CD4-positive, alpha-beta T cell (primary cell): ENCODE data around the gene MOCS2. TPM values are rescaled to one million over a fixed set of nuclear protein-coding genes. Genes with fewer than 3 reads are reported as not detected.

Source experiments
- ATAC-seq: fragments of 200-7000 bp; cut with Tn5 transposase; one replicate; pipeline ENCODE4 v1.10.0; 2022; ENCODE audit warnings: mild to moderate bottlenecking; ENCODE audit not compliant: poor library complexity
- CTCF ChIA-PET: fragments of 350-600 bp; sonication (Branson Sonifier 250); formaldehyde crosslinking; loops from one replicate; lab custom pipeline; 2021; ENCODE audit warnings: antibody characterized with exemption, inconsistent platforms; lab: Charles Lee
- POLR2A ChIA-PET: fragments of 350-600 bp; sonication (Branson Sonifier 250); formaldehyde crosslinking; loops from one replicate; lab custom pipeline; 2021; ENCODE audit warnings: antibody characterized with exemption, inconsistent platforms; lab: Charles Lee
- DNase-seq, 14 experiments: peaks; one replicate each; pipeline ENCODE4 v3.0.0-alpha.2; 2013 to 2020; ENCODE audit warnings: mixed read lengths in 2 of 14
- H3K27ac ChIP-seq, 2 donors: one replicate each; pipeline versions ENCODE4 v1.5.1 to v1.7.0; 2013; ENCODE audit warnings: low read length in 2 of 2, low read depth in 1 of 2, mild to moderate bottlenecking in 1 of 2
- H3K27me3 ChIP-seq, 2 experiments: 1 replicate in 1 of 2; 2 replicates in 1 of 2; pipeline versions ENCODE4 v1.6.1 to v1.7.0; 2013; ENCODE audit warnings: low read length in 2 of 2, control low read depth in 1 of 2, mild to moderate bottlenecking in 1 of 2, moderate library complexity in 1 of 2; ENCODE audit not compliant: insufficient read depth in 2 of 2, control insufficient read depth in 1 of 2
- H3K36me3 ChIP-seq: one replicate; pipeline ENCODE4 v1.6.1; 2013; ENCODE audit warnings: low read length, control low read depth; ENCODE audit not compliant: insufficient read depth
- H3K4me1 ChIP-seq: one replicate; pipeline ENCODE4 v1.6.1; 2013; ENCODE audit warnings: low read length, control low read depth; ENCODE audit not compliant: insufficient read depth
- H3K4me3 ChIP-seq: one replicate; pipeline ENCODE4 v1.5.1; 2013; ENCODE audit warnings: mild to moderate bottlenecking, low read length, moderate library complexity
- H3K9me3 ChIP-seq, 2 experiments: 1 replicate in 1 of 2; 2 replicates in 1 of 2; pipeline versions ENCODE4 v1.6.1 to v1.7.0; 2013; ENCODE audit warnings: low read length in 2 of 2, mild to moderate bottlenecking in 2 of 2, control low read depth in 1 of 2, moderate library complexity in 1 of 2; ENCODE audit not compliant: control insufficient read depth in 1 of 2, insufficient read depth in 1 of 2
- H3K27ac Mint-ChIP-seq: one replicate; pipeline ENCODE4 v1.8.0; 2020; ENCODE audit warnings: mixed read lengths
- H3K27me3 Mint-ChIP-seq: one replicate; pipeline ENCODE4 v1.8.0; 2021; ENCODE audit warnings: mixed read lengths
- H3K36me3 Mint-ChIP-seq: one replicate; pipeline ENCODE4 v1.8.0; 2021; ENCODE audit warnings: low read depth, mixed read lengths
- H3K4me1 Mint-ChIP-seq: one replicate; pipeline ENCODE4 v1.8.0; 2021; ENCODE audit warnings: low read depth, mixed read lengths
- H3K4me3 Mint-ChIP-seq: one replicate; pipeline ENCODE4 v1.8.0; 2020; ENCODE audit warnings: mild to moderate bottlenecking, mixed read lengths
- H3K9me3 Mint-ChIP-seq: one replicate; pipeline ENCODE4 v1.8.0; 2020; ENCODE audit warnings: mixed read lengths
- intact Hi-C, 2 experiments: fragments of 100-400 bp; cut with DNase I in 1 of 2; cut with micrococcal nuclease in 1 of 2; formaldehyde crosslinking; loops; one replicate each; pipeline versions ENCODE4 v1.15.1 to v1.9.0; 2023 to 2025; cut with DNase I, micrococcal nuclease
- total RNA-seq, 174 experiments: library from RNA in 2 of 174; stranded (reverse) in 2 of 174; gene quantifications; one replicate each; pipeline ENCODE4 v1.2.3 and lab custom pipeline; 2021 to 2026
- TF ChIP-seq, protein P1 (sequence below): fragments of 200-600 bp; IDR thresholded peaks from one replicate; pipeline ENCODE4 v1.8.0; 2022; ENCODE audit warnings: antibody characterized with exemption, mild to moderate bottlenecking

The MOCS2 gene
- total RNA-seq, 2 experiments from 2014 or later: 19.5 to 20.4 TPM

DNA sequence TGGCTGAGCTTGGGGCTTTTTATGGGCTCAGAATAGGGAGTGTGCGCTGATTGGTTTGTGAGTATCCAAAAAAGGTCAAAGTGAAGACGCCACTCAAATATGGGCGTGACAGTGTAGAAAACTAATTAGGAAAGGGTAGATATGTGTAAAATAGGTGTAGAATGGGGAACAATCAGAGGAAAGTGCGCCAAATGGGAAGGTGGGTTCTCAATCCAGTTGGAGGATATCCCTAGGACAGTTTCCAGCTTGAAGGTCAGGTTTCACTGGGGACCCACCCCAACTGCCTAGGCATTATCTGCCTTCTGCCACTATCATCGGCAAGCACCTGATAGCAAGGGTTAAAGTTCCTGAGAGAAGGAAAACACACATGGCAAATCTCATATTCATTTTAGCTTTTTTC, 9.3 kb upstream of the MOCS2 start:
- Histone ChIP-seq H3K4me3 (no peak overlapping the region), H3K36me3 (no peaks in the 10 kb centered on the region), H3K27me3 (no peaks in the 10 kb centered on the region), H3K4me1 (no peaks in the 10 kb centered on the region), H3K9me3 (no peaks in the 10 kb centered on the region), H3K27ac (no peak overlapping the region)
- Mint-ChIP-seq H3K36me3 (no peaks in the 10 kb centered on the region), H3K9me3 (no peaks in the 10 kb centered on the region), H3K27me3 (no peaks in the 10 kb centered on the region), H3K4me3 (no peak overlapping the region), H3K4me1 (no peaks in the 10 kb centered on the region), H3K27ac (no peak overlapping the region)
- intact Hi-C loops: no loop called here
- TF ChIP-seq, protein P1, sequence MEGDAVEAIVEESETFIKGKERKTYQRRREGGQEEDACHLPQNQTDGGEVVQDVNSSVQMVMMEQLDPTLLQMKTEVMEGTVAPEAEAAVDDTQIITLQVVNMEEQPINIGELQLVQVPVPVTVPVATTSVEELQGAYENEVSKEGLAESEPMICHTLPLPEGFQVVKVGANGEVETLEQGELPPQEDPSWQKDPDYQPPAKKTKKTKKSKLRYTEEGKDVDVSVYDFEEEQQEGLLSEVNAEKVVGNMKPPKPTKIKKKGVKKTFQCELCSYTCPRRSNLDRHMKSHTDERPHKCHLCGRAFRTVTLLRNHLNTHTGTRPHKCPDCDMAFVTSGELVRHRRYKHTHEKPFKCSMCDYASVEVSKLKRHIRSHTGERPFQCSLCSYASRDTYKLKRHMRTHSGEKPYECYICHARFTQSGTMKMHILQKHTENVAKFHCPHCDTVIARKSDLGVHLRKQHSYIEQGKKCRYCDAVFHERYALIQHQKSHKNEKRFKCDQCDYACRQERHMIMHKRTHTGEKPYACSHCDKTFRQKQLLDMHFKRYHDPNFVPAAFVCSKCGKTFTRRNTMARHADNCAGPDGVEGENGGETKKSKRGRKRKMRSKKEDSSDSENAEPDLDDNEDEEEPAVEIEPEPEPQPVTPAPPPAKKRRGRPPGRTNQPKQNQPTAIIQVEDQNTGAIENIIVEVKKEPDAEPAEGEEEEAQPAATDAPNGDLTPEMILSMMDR: no peak
- no peak for DNase-seq
- no peak for ATAC-seq
- ChIA-PET POLR2A (interaction anchor here (1.1 kb wide), 1 partner anchor 9 kb away, joined by 3 read pairs; the partner anchor contains the start of gene MOCS2), CTCF (no interaction called here)

DNA sequence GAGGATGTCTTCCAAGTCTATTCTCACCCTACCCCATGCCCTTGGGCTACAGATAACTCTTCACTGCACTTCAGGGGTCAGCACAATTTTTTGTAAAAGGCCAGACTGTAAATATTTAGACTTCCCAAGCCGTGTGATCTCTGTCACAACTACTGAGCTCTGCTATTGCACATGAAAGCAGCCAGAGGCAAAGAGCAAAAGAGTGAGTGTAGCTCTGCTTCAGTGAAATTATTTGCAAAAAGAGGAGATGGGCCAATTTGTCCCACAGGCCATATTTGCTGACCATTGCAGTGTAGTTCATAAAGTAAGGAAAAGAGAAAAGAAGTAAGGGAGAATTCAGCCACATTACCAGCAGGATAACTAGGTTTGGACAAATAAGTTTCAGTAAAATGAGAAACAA, 7.0 kb upstream of the MOCS2 start:
- no peak overlapping the region for H3K27ac Mint-ChIP-seq
- no peaks in the 10 kb centered on the region for H3K4me1 Mint-ChIP-seq
- intact Hi-C loops: no loop called here
- Histone ChIP-seq H3K4me3 (no peak overlapping the region), H3K4me1 (no peaks in the 10 kb centered on the region), H3K27me3 (no peaks in the 10 kb centered on the region), H3K27ac (no peak overlapping the region), H3K9me3 (no peaks in the 10 kb centered on the region), H3K36me3 (no peaks in the 10 kb centered on the region)
- no peaks in the 10 kb centered on the region for H3K36me3 Mint-ChIP-seq
- CTCF ChIA-PET: no interaction called here
- no peaks in the 10 kb centered on the region for H3K9me3 Mint-ChIP-seq
- TF ChIP-seq, protein P1: no peak
- POLR2A ChIA-PET: interaction anchor here (1.2 kb wide), 1 partner anchor 27 kb away, joined by 3 read pairs; no protein-coding TSS in a partner anchor
- ATAC-seq (no peak), DNase-seq (no peak)
- no peaks in the 10 kb centered on the region for H3K27me3 Mint-ChIP-seq
- no peak overlapping the region for H3K4me3 Mint-ChIP-seq

GRCh38 chr5:53114988-53115387, 5.4 kb upstream of the MOCS2 start:
- H3K9me3 ChIP-seq: no peaks in the 10 kb centered on the region
- no peak for DNase-seq
- no peaks in the 10 kb centered on the region for H3K27me3 ChIP-seq
- TF ChIP-seq, protein P1: peak; percentile 23
- no peak overlapping the region for H3K27ac ChIP-seq
- Mint-ChIP-seq H3K36me3 (no peaks in the 10 kb centered on the region), H3K27ac (no peak overlapping the region), H3K9me3 (no peaks in the 10 kb centered on the region), H3K4me1 (peaks cover 13% of the 10 kb centered on the region), H3K4me3 (no peak overlapping the region), H3K27me3 (no peaks in the 10 kb centered on the region)
- intact Hi-C loops: loop anchor here in 1 of 2 experiments (5.0 kb wide), 2 partner anchors 318 to 447 kb away; partner anchors contain the start of gene NDUFS4
- CTCF ChIA-PET: no interaction called here
- H3K4me1 ChIP-seq: peaks cover 4% of the 10 kb centered on the region
- no peak for ATAC-seq
- H3K4me3 ChIP-seq: no peak overlapping the region
- H3K36me3 ChIP-seq: no peaks in the 10 kb centered on the region
- POLR2A ChIA-PET: no interaction called here
